Measurements from ENCODE around the gene PBRM1. TPM values are rescaled to one million over a fixed set of nuclear protein-coding genes. Genes with fewer than 3 reads are reported as not detected.

Gene PBRM1
- polyA plus RNA-seq, 1 donor (not counting 4 experiments of a cell fraction or from before 2014, with no cell fraction given): 26.0 TPM

GRCh38 chr3:52521488-52521824 is 164.3 kb downstream of the PBRM1 start:
- Histone ChIP-seq H3K9me1 (ENCODE audit: control insufficient read depth, extremely low read depth, insufficient read depth, low read length) (peaks cover 3% of the 10 kb centered on the region), H3K79me2 (ENCODE audit: control insufficient read depth, insufficient read depth, low read length) (no peaks in the 10 kb centered on the region), H2AFZ (ENCODE audit: control insufficient read depth, low read length) (no peak overlapping the region), H3K27me3 (ENCODE audit: control insufficient read depth, extremely low read depth, insufficient read depth, low read length) (peaks cover 5% of the 10 kb centered on the region), H3K36me3 (ENCODE audit: control insufficient read depth in 2 of 2, extremely low read depth in 1 of 2, insufficient read depth in 2 of 2, low read length in 2 of 2) (peaks cover 4% of the 10 kb centered on the region in 2 experiments), H3K4me3 (ENCODE audit: control insufficient read depth in 2 of 3, extremely low read depth in 1 of 3, insufficient read depth in 2 of 3, low read depth in 1 of 3, low read length in 3 of 3) (no peak overlapping the region), H3K4me2 (ENCODE audit: control insufficient read depth, extremely low read depth, insufficient read depth, low read depth, low read length) (no peak overlapping the region), H3K4me1 (ENCODE audit: control insufficient read depth, extremely low read depth, insufficient read depth, low read length) (peaks cover 20% of the 10 kb centered on the region), H3K9ac (ENCODE audit: control insufficient read depth, extremely low read depth, insufficient read depth, low read length) (no peak overlapping the region), H3K27ac (ENCODE audit: control insufficient read depth, insufficient read depth, low read length) (no peak overlapping the region), H4K20me1 (ENCODE audit: control insufficient read depth, extremely low read depth, insufficient read depth, low read length) (peaks cover 3% of the 10 kb centered on the region), H3K9me3 (ENCODE audit: control insufficient read depth, low read depth, low read length) (no peaks in the 10 kb centered on the region)
- TF ChIP-seq, protein P1, sequence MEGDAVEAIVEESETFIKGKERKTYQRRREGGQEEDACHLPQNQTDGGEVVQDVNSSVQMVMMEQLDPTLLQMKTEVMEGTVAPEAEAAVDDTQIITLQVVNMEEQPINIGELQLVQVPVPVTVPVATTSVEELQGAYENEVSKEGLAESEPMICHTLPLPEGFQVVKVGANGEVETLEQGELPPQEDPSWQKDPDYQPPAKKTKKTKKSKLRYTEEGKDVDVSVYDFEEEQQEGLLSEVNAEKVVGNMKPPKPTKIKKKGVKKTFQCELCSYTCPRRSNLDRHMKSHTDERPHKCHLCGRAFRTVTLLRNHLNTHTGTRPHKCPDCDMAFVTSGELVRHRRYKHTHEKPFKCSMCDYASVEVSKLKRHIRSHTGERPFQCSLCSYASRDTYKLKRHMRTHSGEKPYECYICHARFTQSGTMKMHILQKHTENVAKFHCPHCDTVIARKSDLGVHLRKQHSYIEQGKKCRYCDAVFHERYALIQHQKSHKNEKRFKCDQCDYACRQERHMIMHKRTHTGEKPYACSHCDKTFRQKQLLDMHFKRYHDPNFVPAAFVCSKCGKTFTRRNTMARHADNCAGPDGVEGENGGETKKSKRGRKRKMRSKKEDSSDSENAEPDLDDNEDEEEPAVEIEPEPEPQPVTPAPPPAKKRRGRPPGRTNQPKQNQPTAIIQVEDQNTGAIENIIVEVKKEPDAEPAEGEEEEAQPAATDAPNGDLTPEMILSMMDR (optimal IDR thresholded peaks at IDR 0.05 in 1 of 3, IDR thresholded peaks at IDR 0.05 in 1 of 3, conservative IDR thresholded peaks at IDR 0.05 in 1 of 3; ENCODE audit: extremely low read depth in 1 of 3, insufficient read depth in 2 of 3, low read length in 3 of 3): no peak
- no peak for TF ChIP-seq EZH2 (IDR thresholded peaks at IDR 0.05; ENCODE audit: low read length)
- FAIRE-seq (no peak), DNase-seq (ENCODE audit: low read depth, low spot score) (no peak)
- dilution Hi-C loops (cut with MboI; ENCODE audit: extremely low pct_ligation_motif_present, low sequenced_read_pairs): no loop called here

DNA sequence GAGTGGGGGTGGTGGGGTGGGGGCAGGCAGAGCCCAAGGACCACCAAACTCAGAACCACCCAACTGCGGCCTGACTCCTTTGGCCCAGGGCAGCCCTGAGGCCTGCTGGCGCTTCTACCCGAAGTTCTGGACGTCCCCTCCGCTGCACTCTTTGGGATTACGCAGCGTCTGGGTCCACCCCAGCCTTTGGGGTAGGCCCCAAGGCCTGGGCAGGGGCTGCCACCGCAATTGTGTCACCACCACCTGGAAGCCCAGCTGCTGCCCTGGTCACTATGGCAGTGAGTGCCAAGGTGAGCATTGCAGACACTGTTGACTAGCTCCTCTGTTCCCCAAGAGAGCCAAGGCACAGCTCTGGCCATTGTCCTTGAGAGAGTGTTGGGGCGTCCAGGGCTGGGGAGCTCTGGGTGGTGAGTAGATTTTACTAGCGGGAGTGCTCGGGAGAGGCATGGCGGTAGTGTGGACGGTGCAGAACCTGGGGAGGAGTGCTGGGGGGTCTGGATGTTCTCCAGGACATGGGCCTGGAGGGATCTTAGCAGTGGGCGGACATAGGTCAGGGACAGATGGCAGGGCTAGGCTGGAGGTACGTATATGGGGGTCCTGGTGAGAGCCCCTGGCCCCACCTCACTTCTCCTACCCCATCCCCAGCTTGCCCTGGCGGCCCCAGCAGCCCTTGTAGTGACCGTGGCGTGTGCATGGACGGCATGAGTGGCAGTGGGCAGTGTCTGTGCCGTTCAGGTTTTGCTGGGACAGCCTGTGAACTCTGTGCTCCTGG is 164.8 kb downstream of the PBRM1 start:
- H3K9me1 ChIP-seq (ENCODE audit: control insufficient read depth, extremely low read depth, insufficient read depth, low read length): peaks cover 3% of the 10 kb centered on the region
- no peak overlapping the region for H3K4me2 ChIP-seq (ENCODE audit: control insufficient read depth, extremely low read depth, insufficient read depth, low read depth, low read length)
- no peak overlapping the region for H3K4me3 ChIP-seq (ENCODE audit: control insufficient read depth in 2 of 3, extremely low read depth in 1 of 3, insufficient read depth in 2 of 3, low read depth in 1 of 3, low read length in 3 of 3)
- H2AFZ ChIP-seq (ENCODE audit: control insufficient read depth, low read length): no peak overlapping the region
- H3K36me3 ChIP-seq (ENCODE audit: control insufficient read depth in 2 of 2, extremely low read depth in 1 of 2, insufficient read depth in 2 of 2, low read length in 2 of 2): peaks cover 4% of the 10 kb centered on the region in 2 experiments
- no peaks in the 10 kb centered on the region for H3K9me3 ChIP-seq (ENCODE audit: control insufficient read depth, low read depth, low read length)
- peaks cover 5% of the 10 kb centered on the region for H3K27me3 ChIP-seq (ENCODE audit: control insufficient read depth, extremely low read depth, insufficient read depth, low read length)
- dilution Hi-C loops (cut with MboI; ENCODE audit: extremely low pct_ligation_motif_present, low sequenced_read_pairs): no loop called here
- peaks cover 14% of the 10 kb centered on the region for H3K4me1 ChIP-seq (ENCODE audit: control insufficient read depth, extremely low read depth, insufficient read depth, low read length)
- peaks cover 3% of the 10 kb centered on the region for H4K20me1 ChIP-seq (ENCODE audit: control insufficient read depth, extremely low read depth, insufficient read depth, low read length)
- no peak overlapping the region for H3K9ac ChIP-seq (ENCODE audit: control insufficient read depth, extremely low read depth, insufficient read depth, low read length)
- no peak for DNase-seq (ENCODE audit: low read depth, low spot score)
- H3K79me2 ChIP-seq (ENCODE audit: control insufficient read depth, insufficient read depth, low read length): no peaks in the 10 kb centered on the region
- no peak for FAIRE-seq
- no peak overlapping the region for H3K27ac ChIP-seq (ENCODE audit: control insufficient read depth, insufficient read depth, low read length)
- TF ChIP-seq, protein P1 (optimal IDR thresholded peaks at IDR 0.05 in 1 of 3, IDR thresholded peaks at IDR 0.05 in 1 of 3, conservative IDR thresholded peaks at IDR 0.05 in 1 of 3; ENCODE audit: extremely low read depth in 1 of 3, insufficient read depth in 2 of 3, low read length in 3 of 3): no peak

Measured in keratinocyte (primary cell).